ENCODE measurements around the gene TRIM3. TPM values are rescaled to one million over a fixed set of nuclear protein-coding genes. Genes with fewer than 3 reads are reported as not detected.
A peak's percentile ranks its signal among the peaks of the same experiment; 100 is the strongest.

The TRIM3 gene
- total and polyA plus RNA-seq, 2 of the 8 experiments (the other 6 are each of a cell fraction or from before 2014, with no cell fraction given): 10.7 to 14.3 TPM

DNA sequence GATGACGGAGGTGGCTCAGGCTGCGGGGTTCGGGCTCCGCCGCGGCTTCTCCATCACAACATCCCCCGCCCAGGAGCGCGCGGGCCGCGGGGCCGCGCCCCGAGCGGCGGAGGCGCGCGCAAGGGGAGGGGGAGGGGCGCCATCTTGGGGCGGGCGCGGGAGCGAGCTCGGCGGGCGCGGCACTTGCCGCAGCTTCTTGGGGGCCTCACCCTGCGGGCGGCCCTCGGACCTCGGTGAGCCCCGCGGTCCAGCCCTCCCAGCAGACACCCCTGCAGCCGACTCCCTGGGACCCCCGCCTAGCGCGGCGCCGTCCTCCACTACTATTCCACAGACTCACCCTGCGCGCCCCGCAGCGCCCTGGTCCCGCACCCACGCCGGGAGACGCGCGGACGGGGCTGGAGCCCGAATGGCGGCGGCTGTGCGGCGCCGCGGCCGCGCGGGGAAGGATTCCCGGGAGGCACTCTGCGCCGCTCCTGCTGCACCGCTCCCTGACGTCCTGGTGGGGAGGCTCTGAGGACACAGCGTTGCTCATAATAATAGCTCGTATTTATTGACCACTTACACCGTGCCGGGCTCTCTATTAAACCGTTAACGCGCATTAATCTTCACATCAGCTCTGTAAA lies 54.6 kb downstream of the TRIM3 start, which contains the start of gene APBB1 (continued):
- TF ChIP-seq YY1 (IDR thresholded peaks at IDR 0.05; ENCODE audit: low read depth, low read length): peak; percentile 84; the same call in 1 of the 2 replicates
- peak; percentile 29 for TF ChIP-seq TAF7 (optimal IDR thresholded peaks at IDR 0.05; ENCODE audit: borderline replicate concordance, low read depth, low read length)
- no peak for TF ChIP-seq RFX5 (IDR thresholded peaks at IDR 0.05; ENCODE audit: borderline replicate concordance, low read depth, low read length)
- TF ChIP-seq KDM4A (IDR thresholded peaks at IDR 0.05; ENCODE audit: low read depth, low read length, severe bottlenecking): peak; percentile 82
- TF ChIP-seq SIN3A (conservative IDR thresholded peaks at IDR 0.05 in 1 of 2, IDR thresholded peaks at IDR 0.05 in 1 of 2; ENCODE audit: low read depth in 1 of 2, low read length in 2 of 2): no peak; a peak in 1 of 4 replicates
- peak; percentile 54; the same call in 1 of the 2 replicates for TF ChIP-seq PHF8 (conservative IDR thresholded peaks at IDR 0.05; ENCODE audit: low read depth, low read length)
- no peak for TF ChIP-seq TCF12 (IDR thresholded peaks at IDR 0.05; ENCODE audit: low read depth, low read length)

Data from H1 (cell line).